Measurements from ENCODE around the gene POLR1E.

POLR1E gene

DNA sequence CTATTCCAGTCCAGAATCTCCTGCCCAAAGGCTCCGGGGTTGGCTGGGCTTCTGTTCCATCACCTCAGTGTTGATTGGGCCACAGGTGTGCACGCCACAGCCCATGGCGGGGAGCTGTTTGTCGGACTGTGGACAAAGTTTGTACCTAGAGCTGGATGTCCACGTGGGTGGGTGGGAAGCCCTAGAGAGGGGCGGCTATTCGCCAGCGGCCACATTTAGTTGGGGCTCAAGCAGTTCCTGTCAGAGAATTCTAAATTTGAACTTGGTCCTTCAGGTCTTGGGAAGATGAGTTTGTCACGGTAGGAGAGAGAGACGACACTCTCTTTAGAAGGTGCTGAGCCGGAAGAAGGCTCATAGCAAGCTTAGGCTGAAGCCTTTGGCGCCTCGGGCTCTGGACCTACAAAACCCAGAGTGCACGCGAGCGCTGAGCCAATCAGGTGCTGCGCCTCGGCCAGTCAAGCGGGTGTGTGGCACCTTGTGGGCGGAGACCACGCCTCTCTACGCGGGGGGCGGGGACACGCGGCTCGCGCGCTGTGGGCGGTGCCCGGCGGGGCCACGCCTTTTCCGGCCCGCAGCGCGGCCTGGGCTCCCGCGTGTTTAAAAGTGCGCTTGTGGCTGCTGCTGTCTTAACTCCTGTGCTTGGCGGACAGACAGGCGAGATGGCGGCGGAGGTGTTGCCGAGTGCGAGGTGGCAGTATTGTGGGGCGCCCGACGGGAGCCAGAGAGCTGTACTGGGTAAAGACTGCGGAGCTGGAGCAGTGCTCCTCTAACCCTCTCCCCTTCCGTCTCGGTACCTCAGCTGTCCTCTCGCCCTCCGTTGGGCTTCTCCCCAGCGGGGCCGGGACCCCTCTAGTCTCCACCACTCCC is at the start of gene POLR1E:
TSS of gene POLR1E (plus strand) at position 560 of the 867 bp plus-strand sequence. CDS start at position 660, 100 bp downstream.
- Histone ChIP-seq H3K27ac (peak within 1 kb of the TSS; percentile 70), H3K9ac (ENCODE audit: insufficient read length) (peak within 1 kb of the TSS; percentile 91), H3K36me3 (ENCODE audit: insufficient read depth, low read length) (peaks cover 30% of the 10 kb centered on the region), H3K9me3 (ENCODE audit: low read depth, low read length) (no peaks in the 10 kb centered on the region), H3K4me3 (peak within 1 kb of the TSS; percentile 89)
- no peak for TF ChIP-seq EZH2 (IDR thresholded peaks at IDR 0.05)
- peak; percentile 32 for TF ChIP-seq FOXP2 (optimal IDR thresholded peaks at IDR 0.05; ENCODE audit: control extremely low read depth, extremely low read length, insufficient read depth)
- peak; percentile 89 for TF ChIP-seq POLR2AphosphoS5 (IDR thresholded peaks at IDR 0.05; ENCODE audit: borderline replicate concordance, low read depth, low read length)
- peak; percentile 88 for DNase-seq (ENCODE audit: low read depth, low spot score)

DNA sequence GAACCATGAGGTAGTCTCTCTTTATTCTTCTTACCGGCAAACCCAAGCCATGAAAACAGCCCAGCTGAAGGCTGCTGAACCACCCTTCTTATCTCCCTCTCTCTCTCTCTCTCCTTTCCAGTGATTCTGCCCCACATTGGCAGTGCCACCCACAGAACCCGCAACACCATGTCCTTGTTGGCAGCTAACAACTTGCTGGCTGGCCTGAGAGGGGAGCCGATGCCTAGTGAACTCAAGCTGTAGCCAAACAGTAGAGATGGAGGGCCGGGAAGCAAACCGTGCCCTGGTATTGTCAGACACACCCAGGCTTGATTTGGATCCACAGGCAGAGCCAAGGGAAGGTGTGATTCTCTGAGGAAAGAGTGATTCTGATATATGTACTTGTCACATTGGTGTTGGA is 49.2 kb upstream of the POLR1E start:
- TF ChIP-seq EZH2 (IDR thresholded peaks at IDR 0.05), result no peak
- no peak for TF ChIP-seq FOXP2 (optimal IDR thresholded peaks at IDR 0.05; ENCODE audit: control extremely low read depth, extremely low read length, insufficient read depth)
- TF ChIP-seq POLR2AphosphoS5 (IDR thresholded peaks at IDR 0.05; ENCODE audit: borderline replicate concordance, low read depth, low read length), result no peak
- Histone ChIP-seq H3K9ac (ENCODE audit: insufficient read length) (no peak overlapping the region), H3K27ac (no peak overlapping the region)

GRCh38 chr9:37437010-37437409 is 48.7 kb upstream of the POLR1E start:
- Histone ChIP-seq H3K4me3 (no peak overlapping the region), H3K9ac (ENCODE audit: insufficient read length) (no peak overlapping the region), H3K27ac (no peak overlapping the region), H3K36me3 (ENCODE audit: insufficient read depth, low read length) (peaks cover 78% of the 10 kb centered on the region), H3K9me3 (ENCODE audit: low read depth, low read length) (no peaks in the 10 kb centered on the region)
- TF ChIP-seq EZH2 (IDR thresholded peaks at IDR 0.05) (no peak), POLR2AphosphoS5 (IDR thresholded peaks at IDR 0.05; ENCODE audit: borderline replicate concordance, low read depth, low read length) (no peak), FOXP2 (optimal IDR thresholded peaks at IDR 0.05; ENCODE audit: control extremely low read depth, extremely low read length, insufficient read depth) (no peak)
- DNase-seq (ENCODE audit: low read depth, low spot score), result no peak

More for the DNA sequence above, 49.2 kb upstream of the POLR1E start:
- H3K9me3 ChIP-seq (ENCODE audit: low read depth, low read length), result no peaks in the 10 kb centered on the region
- no peak for DNase-seq (ENCODE audit: low read depth, low spot score)
- H3K36me3 ChIP-seq (ENCODE audit: insufficient read depth, low read length), result peaks cover 77% of the 10 kb centered on the region
- no peak overlapping the region for H3K4me3 ChIP-seq

DNA sequence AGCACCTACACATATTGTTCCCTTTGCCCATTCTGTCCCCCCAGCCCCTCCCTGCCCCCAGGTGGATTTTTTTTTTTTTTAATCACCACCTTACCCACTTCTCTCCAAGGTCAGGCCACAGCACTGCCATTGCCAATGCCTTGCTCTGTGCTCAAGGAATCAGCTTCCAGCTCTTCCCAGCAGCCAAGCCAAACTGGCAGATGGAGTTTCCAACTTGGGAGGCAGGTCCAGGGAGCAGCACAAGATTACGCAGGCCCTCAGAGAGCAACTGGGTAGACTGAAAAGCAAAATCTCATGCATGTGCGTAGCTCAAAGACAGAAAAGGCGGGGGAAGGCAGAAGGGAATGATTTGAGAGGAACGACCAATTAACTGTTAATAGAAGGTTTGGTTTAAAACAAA is 48.1 kb upstream of the POLR1E start:
- no peak overlapping the region for H3K27ac ChIP-seq
- no peak overlapping the region for H3K4me3 ChIP-seq
- no peaks in the 10 kb centered on the region for H3K9me3 ChIP-seq (ENCODE audit: low read depth, low read length)
- TF ChIP-seq FOXP2 (optimal IDR thresholded peaks at IDR 0.05; ENCODE audit: control extremely low read depth, extremely low read length, insufficient read depth) (no peak), POLR2AphosphoS5 (IDR thresholded peaks at IDR 0.05; ENCODE audit: borderline replicate concordance, low read depth, low read length) (no peak), EZH2 (IDR thresholded peaks at IDR 0.05) (no peak)
- H3K9ac ChIP-seq (ENCODE audit: insufficient read length), result no peak overlapping the region
- no peak for DNase-seq (ENCODE audit: low read depth, low spot score)
- H3K36me3 ChIP-seq (ENCODE audit: insufficient read depth, low read length), result peaks cover 84% of the 10 kb centered on the region

DNA sequence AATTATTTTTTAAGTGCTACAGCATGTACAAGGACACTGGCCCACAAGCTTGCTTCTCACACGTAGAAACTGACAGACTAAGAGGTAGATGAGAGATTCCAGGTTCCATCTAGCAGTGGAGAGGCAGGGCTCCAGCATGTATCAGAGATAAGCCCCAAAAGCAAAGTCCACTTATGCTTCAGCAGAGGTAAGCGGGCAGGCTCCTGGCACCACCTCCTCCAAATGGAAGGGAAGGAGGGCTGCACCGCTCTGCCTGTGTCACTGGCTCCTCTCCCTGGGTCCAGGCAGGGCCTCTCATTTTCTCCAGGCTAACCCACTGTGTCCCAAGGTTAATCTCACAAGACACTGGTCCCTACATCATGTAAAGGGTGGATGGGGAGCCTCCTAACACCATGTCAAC is 47.4 kb upstream of the POLR1E start:
- DNase-seq (ENCODE audit: low read depth, low spot score), result no peak
- no peak overlapping the region for H3K9ac ChIP-seq (ENCODE audit: insufficient read length)
- no peak overlapping the region for H3K27ac ChIP-seq
- H3K9me3 ChIP-seq (ENCODE audit: low read depth, low read length), result no peaks in the 10 kb centered on the region
- peaks cover 86% of the 10 kb centered on the region for H3K36me3 ChIP-seq (ENCODE audit: insufficient read depth, low read length)
- H3K4me3 ChIP-seq, result no peak overlapping the region
- TF ChIP-seq POLR2AphosphoS5 (IDR thresholded peaks at IDR 0.05; ENCODE audit: borderline replicate concordance, low read depth, low read length), result no peak
- no peak for TF ChIP-seq EZH2 (IDR thresholded peaks at IDR 0.05)
- TF ChIP-seq FOXP2 (optimal IDR thresholded peaks at IDR 0.05; ENCODE audit: control extremely low read depth, extremely low read length, insufficient read depth), result no peak

DNA sequence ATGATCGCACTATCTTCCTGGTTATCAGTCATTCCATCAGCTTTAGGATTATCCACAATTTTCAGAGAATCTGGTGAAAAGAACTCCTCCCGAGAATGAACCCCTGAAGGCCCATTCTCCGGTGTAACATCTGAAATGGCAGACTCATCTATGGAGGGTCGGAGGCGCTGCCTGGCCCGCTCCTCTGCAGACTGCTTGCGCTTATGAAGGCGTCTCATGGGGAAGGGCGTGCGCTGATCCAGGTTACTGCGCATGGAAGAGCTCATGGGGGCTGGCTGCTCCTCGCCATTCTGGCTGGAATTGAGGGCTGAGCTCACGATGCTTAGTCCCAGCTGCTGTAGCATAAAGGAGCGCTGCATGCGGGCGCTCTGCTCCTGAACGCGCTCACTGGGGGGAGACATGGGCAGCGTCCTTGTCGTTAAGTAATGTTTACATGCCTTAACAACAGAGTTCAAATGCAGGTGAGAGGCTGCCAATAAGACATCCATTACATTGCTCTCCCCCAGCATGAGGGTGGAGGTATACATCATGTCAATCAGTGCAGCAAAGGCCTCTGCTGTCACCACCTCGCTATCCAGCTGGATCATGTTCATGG is 43.9 kb upstream of the POLR1E start:
- Histone ChIP-seq H3K27ac (no peak overlapping the region), H3K36me3 (ENCODE audit: insufficient read depth, low read length) (peaks cover 62% of the 10 kb centered on the region), H3K9ac (ENCODE audit: insufficient read length) (no peak overlapping the region), H3K4me3 (no peak overlapping the region), H3K9me3 (ENCODE audit: low read depth, low read length) (no peaks in the 10 kb centered on the region)
- TF ChIP-seq FOXP2 (optimal IDR thresholded peaks at IDR 0.05; ENCODE audit: control extremely low read depth, extremely low read length, insufficient read depth) (no peak), EZH2 (IDR thresholded peaks at IDR 0.05) (no peak), POLR2AphosphoS5 (IDR thresholded peaks at IDR 0.05; ENCODE audit: borderline replicate concordance, low read depth, low read length) (no peak)
- DNase-seq (ENCODE audit: low read depth, low spot score), result no peak

DNA sequence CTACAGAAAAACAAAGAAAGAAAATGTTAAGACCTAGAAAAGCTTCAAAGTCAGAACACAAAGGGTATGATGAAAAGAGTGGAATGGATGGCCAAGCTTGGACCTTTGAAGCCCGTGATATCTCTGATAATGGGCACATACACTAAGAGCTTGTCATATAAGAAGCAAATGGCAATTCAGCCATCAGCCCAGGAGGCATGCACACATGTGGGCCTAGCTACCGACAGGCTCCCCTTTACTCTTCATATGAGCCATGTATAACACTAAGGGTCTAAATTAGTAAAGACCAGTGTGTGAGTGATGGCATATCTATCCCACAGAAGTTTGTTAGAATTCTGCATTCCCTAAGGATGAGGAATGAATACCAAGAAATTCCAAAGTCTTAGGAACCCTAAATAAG is 43.2 kb upstream of the POLR1E start:
- Histone ChIP-seq H3K4me3 (no peak overlapping the region), H3K9me3 (ENCODE audit: low read depth, low read length) (no peaks in the 10 kb centered on the region), H3K27ac (no peak overlapping the region), H3K9ac (ENCODE audit: insufficient read length) (no peak overlapping the region), H3K36me3 (ENCODE audit: insufficient read depth, low read length) (peaks cover 55% of the 10 kb centered on the region)
- no peak for DNase-seq (ENCODE audit: low read depth, low spot score)
- no peak for TF ChIP-seq POLR2AphosphoS5 (IDR thresholded peaks at IDR 0.05; ENCODE audit: borderline replicate concordance, low read depth, low read length)
- TF ChIP-seq EZH2 (IDR thresholded peaks at IDR 0.05), result no peak
- TF ChIP-seq FOXP2 (optimal IDR thresholded peaks at IDR 0.05; ENCODE audit: control extremely low read depth, extremely low read length, insufficient read depth), result no peak

- no peak overlapping the region for H3K4me3 ChIP-seq
- H3K36me3 ChIP-seq (ENCODE audit: insufficient read depth, low read length), result peaks cover 53% of the 10 kb centered on the region
- no peak for DNase-seq (ENCODE audit: low read depth, low spot score)
- TF ChIP-seq POLR2AphosphoS5 (IDR thresholded peaks at IDR 0.05; ENCODE audit: borderline replicate concordance, low read depth, low read length) (no peak), EZH2 (IDR thresholded peaks at IDR 0.05) (no peak), FOXP2 (optimal IDR thresholded peaks at IDR 0.05; ENCODE audit: control extremely low read depth, extremely low read length, insufficient read depth) (no peak)
- no peaks in the 10 kb centered on the region for H3K9me3 ChIP-seq (ENCODE audit: low read depth, low read length)
- no peak overlapping the region for H3K9ac ChIP-seq (ENCODE audit: insufficient read length)
- no peak overlapping the region for H3K27ac ChIP-seq
Observed at GRCh38 chr9:37443566-37443965, 42.2 kb upstream of the POLR1E start.

Measured in SK-N-MC (cell line).